Measurements from ENCODE around the gene ARID1B.

Gene ARID1B

DNA sequence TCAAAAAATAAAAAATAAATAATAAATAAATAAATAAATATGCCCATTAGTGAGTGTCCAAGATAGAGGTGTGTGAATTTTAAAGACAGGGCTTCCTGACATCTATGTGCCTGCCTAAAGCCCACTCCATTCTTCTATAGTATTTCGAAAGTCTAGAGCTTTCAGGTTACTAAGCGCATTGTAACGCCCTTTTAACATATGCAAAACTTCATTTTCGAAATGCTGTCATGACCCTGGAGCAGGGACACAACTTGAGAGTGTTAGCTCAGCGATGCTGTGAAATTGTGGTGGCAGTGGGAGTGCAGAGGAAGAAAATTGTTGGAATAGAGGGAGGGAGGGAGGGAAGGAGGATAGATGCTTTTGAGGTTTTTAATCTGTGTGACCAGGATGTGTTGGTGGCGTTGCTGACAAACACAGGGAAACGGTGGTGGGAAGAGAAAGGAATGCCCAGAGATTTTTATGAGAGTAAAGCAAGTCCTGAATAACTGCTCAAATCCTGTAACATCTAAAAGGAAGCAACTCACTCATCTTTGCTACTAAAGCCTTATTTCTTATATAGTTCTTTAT lies 169.3 kb downstream of the ARID1B start:
- no peak for DNase-seq

DNA sequence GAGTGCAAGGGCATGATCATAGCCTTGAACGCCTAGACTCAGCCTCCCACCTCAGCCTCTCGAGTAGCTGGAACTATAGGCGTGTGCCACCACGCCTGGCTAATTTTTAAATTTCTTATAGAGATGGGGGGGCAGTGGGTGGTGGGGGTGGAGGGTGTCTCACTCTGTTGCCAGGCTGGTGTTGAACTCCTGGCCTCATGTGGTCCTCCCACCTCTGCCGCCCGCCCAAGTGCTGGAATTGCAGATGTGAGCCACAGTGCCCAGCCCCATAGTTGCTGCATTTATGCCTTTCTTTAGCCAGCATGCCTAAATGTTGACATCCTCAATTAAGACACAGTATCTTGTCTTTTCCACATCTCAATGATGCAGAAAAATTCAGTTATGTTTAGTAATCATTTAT lies 171.1 kb downstream of the ARID1B start:
- no peak for DNase-seq

DNA sequence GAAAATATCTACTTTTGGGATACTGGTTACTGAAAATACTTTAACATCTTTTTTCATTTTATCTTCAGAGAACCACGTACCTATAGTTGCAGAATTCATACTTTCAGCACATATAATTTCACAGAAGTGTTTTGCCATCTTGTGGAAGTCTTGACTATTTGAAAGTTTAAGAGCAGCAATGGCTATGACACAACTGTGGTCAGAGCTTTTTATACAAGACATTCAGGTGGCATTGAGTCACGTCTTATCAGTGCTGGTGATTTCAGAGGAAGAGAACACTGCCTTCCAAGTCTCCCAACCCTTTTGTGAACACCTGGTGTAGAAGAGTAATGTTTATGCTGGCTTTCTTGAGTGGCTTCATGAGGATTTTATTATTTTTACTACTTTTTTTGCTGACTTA lies 171.6 kb downstream of the ARID1B start:
- no peak for DNase-seq

- DNase-seq: no peak
Measured at GRCh38 chr6:156949376-156949775, 172.2 kb downstream of the ARID1B start.

DNA sequence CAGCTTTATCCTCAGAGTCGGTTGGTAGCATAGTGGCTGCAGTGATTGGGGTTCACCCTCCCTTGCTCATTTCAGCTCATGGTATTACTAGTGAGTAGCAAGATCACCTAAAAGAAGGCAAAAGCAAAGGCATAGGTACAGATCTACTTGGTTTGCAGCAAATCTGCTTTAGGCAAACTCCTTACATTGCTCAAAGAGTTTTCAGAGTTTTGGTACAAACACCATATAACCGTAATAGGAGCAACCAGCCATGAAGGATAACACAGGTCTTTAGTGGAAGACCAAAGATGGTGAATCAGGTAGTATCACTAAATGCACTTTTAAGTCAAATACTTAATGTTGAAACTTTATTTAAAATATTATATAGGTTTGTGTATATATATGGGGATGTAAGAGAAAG lies 172.9 kb downstream of the ARID1B start:
- DNase-seq: no peak

DNA sequence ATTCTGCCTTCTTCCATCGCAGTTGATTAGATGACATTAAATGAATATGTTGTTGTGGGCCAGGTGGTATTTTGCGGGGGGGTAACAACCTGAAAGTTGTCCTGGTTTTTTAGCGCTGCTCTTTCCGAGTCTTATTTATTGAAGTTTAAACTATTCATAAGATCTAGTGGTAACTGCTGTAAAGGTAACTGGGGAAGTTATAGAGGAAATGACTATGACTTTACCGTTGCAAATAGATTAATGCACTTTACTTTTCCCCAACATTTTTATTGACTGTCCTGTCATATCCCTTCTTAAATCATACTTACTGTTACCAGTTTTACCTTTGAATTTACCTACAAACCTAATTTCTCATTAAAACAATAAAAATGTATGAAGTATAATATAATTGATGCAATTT lies 173.4 kb downstream of the ARID1B start:
- no peak for DNase-seq

- DNase-seq: no peak
Measured at GRCh38 chr6:156952401-156952800, 175.2 kb downstream of the ARID1B start.

GRCh38 chr6:156953127-156953478 lies 175.9 kb downstream of the ARID1B start:
- DNase-seq: no peak

DNA sequence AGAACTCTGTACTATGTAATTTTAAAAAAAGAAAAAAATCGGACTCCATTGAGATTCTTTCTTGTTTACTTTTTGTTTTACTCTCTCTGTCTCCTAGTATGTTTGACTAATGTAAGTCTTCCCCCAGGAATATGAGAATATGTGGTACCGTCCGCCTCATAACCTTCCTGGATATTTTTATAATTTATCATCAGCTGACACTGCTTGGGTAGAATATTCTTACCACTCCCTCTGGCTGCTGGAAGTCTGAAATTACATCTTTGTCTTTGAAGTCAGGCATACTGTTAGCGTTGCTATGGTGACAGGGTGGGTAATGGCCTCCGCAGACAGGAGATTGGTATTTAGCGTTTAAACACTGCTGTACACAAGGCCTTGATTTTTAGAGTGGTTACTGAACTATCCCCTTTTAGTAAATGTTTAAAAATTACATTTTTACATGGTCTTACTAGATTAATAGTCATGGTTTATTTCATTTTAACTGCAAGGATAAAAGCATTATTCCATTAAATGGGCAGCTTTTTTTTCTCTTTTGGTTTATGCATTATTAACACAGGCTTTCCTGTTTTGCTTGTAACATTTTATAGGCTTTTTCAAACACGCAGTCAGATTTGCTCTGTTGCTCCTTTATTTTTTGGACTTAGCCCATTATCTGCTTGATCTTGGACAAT lies 176.4 kb downstream of the ARID1B start:
- DNase-seq: no peak

DNA sequence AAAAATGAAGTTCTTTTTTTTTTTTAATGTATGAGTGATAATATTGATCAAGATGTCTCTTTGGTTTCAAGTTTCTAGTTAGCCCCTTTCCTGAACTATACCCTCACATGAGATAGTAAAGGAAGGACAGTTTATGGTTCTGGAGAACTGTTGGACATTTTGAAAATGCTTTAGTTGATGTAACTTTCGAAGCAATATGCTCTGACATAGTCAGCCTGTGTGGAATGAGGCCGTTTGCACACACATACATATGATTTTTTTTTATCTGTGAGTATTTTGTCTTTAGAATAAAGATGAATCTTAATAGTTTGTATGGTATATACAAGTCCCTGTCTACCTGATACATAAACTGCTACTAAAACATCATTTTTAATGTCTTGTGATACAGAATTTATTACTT lies 177.0 kb downstream of the ARID1B start:
- no peak for DNase-seq

DNA sequence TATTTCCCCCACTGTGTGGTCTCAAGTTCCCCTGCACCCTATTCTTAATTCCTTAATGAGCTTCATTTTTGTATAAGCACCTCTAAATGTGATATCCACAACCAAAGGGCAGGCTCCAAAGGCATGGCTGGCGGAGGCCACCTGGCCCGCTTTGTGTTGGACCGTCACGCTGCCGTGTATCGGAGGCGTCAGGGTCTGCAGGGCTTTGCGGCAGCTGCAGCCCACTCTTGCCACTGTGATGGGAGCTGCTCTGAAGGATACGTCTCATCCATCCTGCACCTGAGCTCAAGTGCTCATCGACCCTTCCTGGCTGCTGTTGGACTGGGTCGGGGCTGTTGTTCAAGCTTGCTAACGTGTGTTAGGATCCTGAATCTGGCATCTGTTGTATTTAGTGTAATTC lies 177.6 kb downstream of the ARID1B start:
- DNase-seq: no peak

- DNase-seq: no peak
Measured at GRCh38 chr6:156955494-156956183, 178.5 kb downstream of the ARID1B start.

DNA sequence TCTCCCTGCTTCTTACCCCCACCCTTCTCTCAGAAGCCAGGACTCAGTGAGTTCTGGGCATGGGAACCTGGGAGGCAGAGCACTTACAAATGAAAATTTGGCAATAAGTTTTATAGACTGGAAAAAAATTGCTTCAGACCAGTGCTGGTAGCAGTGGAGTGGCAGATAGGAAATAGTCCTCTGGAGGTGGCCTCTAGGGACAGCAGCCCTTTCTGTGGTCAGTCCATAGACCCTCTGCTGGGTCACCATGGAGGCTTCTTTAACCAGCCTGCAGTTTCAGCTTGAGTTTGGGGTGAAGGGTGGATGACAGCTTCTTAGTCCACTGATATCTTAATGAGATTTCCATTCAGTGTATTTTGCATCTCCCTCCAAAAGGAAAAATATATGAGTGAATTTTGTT lies 179.1 kb downstream of the ARID1B start:
- no peak for DNase-seq

DNA sequence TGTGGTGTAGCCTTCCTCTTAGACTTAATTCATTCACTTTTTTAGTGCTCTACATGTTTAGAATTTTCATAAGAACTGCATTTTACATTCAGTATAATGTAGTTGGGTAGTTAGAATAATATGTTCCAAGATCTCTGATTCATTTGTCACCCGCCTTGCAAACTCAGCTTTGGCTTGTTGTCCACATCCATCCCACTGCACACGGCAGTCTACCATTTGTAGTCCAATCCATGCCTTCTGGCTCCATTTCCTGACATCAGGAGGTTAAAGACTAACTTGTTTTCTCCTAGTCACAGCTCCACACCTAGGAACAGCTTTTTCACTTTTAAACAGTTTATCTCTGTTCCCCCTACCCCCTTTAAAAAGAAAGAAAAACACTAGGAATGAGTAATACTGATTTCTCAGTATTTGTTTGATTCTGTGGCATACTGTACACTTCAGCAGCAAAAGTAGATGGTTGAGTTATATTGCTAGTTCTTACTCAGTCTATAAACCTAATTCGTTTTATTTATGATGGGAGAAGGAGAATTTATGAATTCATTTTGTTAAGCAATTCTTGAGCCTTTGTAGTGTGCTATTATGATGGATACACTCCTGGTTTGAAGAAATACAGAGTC lies 180.9 kb downstream of the ARID1B start:
- DNase-seq: no peak

DNA sequence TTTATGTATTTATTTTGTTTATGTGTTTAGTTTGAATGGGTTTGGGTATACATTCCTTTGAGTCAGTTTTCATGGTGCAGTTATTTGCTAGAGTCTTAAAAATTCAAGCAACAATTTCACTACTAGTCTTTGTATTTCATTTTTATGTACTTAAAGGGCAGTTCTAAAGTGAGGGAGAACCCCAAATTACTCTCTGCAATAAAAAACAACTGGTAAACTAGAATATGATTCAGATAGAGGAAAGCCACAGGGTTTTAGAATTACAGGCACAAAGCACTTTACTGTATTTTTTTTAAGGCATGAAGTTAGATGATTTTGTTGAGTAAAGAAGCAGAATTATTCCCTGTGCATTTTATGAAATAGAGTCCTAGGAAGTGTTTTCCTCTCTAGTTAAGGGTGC lies 183.3 kb downstream of the ARID1B start:
- no peak for DNase-seq

DNA sequence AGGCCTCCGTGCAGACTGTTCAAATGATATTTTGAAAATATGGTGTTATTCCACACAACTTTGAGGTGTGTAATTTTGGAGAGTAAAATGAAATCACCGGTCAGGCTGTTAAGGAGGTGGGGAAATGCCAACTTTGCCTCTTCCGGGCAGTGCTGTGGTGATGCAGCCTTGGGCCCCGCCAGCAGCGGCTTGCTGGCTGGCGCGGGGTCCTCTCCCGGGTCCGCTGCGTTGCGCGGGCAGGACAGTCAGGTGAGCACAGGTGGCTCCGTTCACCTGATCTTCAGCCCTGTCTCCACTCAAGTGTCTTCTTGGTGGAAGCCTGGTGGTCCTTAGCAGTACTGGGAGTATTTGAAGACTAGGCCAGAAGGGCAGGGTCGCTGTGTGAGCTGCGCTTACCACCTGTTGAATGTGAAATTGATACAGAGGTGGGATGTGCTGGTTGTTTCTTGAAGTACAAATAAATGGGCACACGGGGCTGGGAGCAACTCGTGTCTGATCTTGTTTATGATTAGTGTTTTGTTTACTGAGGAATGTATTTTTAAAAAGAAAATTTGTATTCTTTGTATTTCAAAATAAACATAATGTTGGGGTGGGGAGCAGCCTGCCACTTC lies 184.2 kb downstream of the ARID1B start:
- DNase-seq: no peak

DNA sequence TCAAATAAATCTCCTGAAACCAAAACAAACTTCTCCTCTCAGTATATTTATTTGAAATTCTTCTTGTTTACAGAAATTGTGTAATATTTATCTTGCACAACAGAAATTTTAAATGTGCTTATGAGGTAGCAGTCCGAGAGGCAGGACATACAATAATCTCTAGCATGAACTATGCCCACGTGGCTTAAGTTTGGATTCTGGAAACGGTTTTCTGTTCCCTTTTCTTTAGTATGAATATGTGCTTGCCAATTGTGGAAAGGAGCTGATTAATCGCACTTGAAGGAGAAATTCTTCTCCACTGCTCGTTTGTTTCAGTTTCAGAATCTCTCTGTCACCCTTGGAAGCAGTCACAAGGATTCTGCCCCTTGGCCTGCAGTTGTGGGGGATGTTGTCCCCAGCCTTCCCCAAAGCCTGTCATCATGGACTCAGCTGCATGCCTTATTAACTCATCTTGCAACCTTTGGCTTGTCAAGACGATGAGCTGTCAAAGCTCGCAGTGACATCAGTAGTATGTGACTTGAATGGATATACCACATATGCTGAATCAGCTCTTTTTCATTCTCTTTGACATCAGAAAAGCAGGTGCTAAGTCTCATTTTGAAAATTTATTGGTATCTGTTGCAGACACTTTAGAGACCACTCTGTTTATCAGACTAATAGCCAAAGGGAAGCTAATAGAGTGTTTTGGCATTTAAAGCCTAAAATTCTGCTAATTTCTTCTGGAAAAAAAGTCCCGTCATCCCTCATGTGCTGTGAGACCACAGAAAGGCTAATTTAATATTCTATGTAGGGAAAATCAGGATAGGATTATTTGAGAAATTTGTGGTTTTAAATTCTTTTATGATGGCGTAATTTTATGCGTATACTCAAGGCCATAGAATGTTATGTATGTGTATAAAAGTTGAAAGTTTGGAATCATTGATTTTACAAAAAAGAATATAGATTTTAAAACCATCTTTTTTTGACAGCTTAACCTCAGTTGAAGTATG lies 186.8 kb downstream of the ARID1B start:
- peak; percentile 58 for DNase-seq

DNA sequence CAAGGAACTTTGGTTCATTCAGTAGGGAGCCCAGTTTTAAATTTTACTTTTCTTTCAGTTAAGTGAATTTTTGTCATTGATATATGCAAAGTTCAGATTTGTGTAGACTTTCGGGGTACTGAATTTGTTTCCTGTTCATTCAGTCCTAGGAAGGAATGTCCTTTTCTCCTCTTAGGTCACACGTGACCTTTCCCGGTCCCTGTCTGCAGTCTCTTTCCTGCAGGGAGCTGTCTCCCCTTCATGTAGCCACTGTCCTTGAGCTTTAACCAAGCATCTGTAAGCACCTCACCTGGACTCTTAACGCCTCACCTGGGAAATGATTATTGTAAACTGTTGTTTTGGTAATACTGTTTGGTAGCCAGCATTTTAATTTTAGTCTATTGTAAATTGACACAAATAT lies 190.7 kb downstream of the ARID1B start:
- DNase-seq: no peak

DNA sequence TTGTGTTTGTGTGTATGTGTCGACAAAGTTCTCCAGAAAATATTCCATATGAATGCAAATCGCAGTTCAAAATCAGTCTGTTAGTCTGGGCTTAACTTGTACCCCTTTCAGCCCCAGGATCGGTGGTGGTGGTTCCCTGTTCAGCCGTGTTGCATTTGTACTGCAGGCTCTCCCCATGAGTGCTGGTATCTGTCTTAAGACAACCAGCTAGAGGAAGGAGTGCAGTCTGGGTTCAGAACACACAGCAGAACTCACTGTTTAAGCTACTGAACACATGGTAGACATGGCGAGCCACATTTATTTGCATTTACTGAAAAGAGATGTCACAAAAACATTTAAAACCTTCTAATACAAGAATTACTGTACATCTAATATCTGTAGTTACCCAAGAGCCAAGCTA lies 192.1 kb downstream of the ARID1B start:
- DNase-seq: no peak

DNA sequence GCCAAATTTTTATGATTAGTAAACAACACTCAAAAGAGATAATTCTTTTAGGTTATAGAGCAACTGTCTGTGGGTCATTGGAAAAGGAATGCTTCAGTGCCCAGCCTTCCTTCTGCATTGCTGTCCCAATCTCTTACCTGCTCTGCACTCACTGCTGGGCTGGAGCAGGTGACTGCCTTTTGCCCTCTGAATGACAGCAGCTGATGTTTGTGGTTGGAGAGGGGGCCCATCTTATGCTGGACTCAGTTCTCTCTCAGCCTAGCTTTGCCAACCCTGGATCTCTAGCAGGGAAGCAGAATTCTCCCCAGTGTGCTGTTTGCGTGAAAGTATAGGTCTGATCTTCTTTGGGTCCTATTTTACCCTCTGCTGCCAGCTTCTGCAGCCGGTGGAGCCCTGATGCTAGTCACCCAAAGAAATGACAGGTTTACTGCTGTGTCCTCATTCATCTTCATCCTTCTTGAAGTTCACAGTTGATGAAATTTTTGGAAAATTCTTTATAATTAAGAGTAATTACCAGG lies 193.5 kb downstream of the ARID1B start:
- DNase-seq: no peak

DNA sequence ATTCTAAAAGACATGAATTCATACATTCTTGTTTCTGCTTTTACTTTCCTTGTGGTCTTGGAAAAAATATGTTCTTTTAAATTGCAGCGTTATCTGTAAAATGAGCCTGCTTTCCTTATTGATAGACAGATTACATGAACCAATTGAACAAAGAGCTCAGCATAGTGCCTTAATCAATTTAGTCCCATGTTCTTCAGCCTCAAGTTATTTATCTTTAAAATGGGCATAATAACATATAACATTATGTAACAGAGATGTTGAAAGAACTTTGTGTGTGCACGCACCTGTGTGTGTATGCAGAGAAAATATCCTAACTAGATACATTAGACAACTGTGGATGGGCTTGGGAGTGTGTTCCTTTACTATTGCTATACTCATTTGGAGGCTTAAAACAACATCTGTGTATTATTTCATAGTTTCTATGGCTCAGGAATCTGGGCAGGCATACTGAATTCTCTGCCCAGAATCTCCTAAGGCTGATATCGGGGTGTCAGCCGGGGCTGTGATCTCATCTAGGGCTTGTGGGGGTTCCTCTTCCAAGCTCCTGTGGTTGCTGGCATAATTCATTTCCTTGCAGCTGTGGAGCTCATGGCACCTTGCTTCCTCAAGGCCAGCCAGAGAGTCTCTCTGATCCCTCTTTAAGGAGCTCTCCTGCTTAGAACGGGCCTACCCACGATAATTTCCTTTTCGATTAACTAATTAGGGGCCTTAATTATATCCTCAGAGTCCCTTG lies 194.1 kb downstream of the ARID1B start:
- no peak for DNase-seq

- DNase-seq: no peak
Measured at GRCh38 chr6:156972145-156972544, 195.0 kb downstream of the ARID1B start.
